ENCODE results near the gene RNF19B. TPM values are rescaled to one million over a fixed set of nuclear protein-coding genes. Genes with fewer than 3 reads are reported as not detected.

Gene RNF19B
- total RNA-seq, 1 donor from 2014 or later: 40.0 TPM

DNA sequence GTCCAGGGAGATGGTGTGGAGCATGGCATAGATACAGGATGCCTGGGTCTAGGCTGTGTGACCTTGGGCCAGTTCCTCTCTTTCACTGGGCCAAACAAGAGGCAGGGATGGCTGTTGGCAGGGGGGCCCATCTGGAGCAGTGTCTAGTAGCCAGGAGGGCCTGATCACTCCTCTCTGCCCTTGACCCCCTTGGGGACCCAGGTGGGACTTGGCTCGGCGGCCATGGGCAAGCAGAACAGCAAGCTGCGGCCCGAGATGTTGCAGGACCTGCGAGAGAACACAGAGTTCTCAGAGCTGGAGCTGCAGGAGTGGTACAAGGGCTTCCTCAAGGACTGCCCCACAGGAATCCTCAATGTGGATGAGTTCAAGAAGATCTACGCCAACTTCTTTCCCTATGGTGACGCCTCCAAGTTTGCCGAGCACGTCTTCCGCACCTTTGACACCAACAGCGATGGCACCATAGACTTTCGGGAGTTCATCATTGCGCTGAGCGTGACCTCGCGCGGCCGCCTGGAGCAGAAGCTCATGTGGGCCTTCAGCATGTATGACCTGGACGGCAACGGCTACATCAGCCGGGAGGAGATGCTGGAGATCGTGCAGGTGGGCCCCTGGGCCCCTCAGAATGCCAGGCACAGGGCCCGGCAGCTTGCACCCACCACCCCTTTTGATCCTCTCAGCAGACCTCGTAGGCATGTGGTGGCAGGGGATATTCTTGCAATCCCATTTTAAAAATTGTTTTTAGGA lies 75.8 kb downstream of the RNF19B start:
- intact Hi-C loops (cut with DNase I): no loop called here
- Histone ChIP-seq H3K36me3 (no peaks in the 10 kb centered on the region), H3K27me3 (no peaks in the 10 kb centered on the region)

DNA sequence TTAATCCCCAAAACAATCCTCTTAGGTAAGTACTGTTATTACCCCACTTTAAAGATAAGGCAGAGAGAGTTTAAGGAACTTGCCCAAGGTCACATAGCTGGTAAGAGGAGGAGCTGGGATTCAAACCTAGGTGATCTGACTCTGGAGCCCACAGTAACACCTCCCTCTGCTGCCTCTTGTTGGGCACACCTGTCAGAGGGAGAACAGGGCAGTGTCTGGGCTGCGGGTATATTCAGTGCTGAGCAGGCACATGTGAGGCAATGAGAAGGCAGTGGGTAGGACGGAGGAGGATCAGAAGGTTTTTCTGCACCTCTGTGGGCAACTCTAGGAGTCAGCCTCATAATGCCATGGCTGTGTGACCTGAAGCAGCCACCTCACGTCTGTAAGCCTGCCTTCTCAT lies 76.5 kb downstream of the RNF19B start:
- Histone ChIP-seq H3K4me1 (peaks cover 4 to 8% of the 10 kb centered on the region in 2 donors), H3K27ac (no peak overlapping the region), H3K9me3 (no peaks in the 10 kb centered on the region), H3K27me3 (no peaks in the 10 kb centered on the region), H3K4me3 (no peak overlapping the region), H3K36me3 (no peaks in the 10 kb centered on the region)
- intact Hi-C loops (cut with DNase I): no loop called here
- TF ChIP-seq, protein P1, sequence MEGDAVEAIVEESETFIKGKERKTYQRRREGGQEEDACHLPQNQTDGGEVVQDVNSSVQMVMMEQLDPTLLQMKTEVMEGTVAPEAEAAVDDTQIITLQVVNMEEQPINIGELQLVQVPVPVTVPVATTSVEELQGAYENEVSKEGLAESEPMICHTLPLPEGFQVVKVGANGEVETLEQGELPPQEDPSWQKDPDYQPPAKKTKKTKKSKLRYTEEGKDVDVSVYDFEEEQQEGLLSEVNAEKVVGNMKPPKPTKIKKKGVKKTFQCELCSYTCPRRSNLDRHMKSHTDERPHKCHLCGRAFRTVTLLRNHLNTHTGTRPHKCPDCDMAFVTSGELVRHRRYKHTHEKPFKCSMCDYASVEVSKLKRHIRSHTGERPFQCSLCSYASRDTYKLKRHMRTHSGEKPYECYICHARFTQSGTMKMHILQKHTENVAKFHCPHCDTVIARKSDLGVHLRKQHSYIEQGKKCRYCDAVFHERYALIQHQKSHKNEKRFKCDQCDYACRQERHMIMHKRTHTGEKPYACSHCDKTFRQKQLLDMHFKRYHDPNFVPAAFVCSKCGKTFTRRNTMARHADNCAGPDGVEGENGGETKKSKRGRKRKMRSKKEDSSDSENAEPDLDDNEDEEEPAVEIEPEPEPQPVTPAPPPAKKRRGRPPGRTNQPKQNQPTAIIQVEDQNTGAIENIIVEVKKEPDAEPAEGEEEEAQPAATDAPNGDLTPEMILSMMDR (IDR thresholded peaks at IDR 0.05): no peak
- no peak for DNase-seq (ENCODE audit: low spot score in 2 of 2)

More for the DNA sequence above, 75.8 kb downstream of the RNF19B start:
- no peak for DNase-seq (ENCODE audit: low spot score in 2 of 2)
- H3K27ac ChIP-seq: no peak overlapping the region
- no peak overlapping the region for H3K4me3 ChIP-seq
- peaks cover 6 to 9% of the 10 kb centered on the region in 2 donors for H3K4me1 ChIP-seq
- TF ChIP-seq, protein P1 (IDR thresholded peaks at IDR 0.05): no peak
- H3K9me3 ChIP-seq: no peaks in the 10 kb centered on the region

DNA sequence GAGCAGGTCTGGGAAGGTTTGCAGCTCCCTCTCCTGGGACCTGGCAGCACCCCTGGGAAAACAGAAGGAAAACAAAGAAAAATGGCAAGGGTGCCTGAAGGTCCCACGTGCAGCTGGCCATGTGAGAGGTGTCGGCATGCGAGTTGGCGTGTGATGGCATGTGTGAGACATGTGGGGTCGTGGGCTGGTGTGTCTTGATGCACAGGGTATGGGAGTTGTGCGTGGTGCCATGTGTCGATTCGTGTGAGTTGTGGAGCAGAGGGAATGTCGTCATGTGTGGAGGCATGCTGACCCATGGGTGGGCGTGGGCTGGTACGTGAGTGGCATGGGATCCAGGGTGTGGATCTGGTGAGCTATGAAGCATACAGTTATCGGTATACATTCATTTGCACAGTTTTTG lies 77.0 kb downstream of the RNF19B start:
- H3K36me3 ChIP-seq: no peaks in the 10 kb centered on the region
- H3K27me3 ChIP-seq: no peaks in the 10 kb centered on the region
- no peak overlapping the region for H3K4me3 ChIP-seq
- no peak for DNase-seq (ENCODE audit: low spot score in 2 of 2)
- H3K9me3 ChIP-seq: no peaks in the 10 kb centered on the region
- TF ChIP-seq, protein P1 (IDR thresholded peaks at IDR 0.05): no peak
- H3K27ac ChIP-seq: no peak overlapping the region
- intact Hi-C loops (cut with DNase I): no loop called here
- H3K4me1 ChIP-seq: peaks cover under 1 to 4% of the 10 kb centered on the region in 2 donors

DNA sequence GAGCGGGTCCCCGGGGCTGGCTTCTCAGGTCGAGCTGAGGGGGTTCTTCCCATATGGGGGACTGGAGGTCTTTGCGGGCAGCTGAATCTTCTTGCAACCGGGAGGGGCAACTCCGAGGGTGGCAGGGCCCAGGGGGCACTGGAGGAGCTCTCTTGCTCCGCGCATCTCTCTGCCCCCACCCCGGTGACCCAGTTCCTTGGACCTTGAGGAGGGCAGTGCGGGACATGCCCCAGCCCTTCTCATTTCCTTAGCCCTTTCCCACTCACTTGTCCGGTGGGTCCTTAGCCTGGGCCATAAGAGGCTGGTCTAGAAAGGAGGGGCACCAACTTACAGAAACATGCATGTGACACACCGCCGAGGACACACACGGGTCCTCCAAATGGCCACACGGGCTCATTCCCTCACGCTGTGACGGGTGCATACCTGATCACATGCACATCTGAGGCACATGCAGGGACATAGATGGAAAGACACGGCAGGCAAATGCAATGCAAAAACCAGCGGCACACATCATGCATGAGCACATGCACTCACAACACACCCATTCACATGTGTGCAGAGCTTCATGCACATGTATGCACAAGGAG lies 77.7 kb downstream of the RNF19B start:
- H3K27me3 ChIP-seq: no peaks in the 10 kb centered on the region
- no peak overlapping the region for H3K27ac ChIP-seq
- intact Hi-C loops (cut with DNase I): no loop called here
- no peak for DNase-seq (ENCODE audit: low spot score in 2 of 2)
- H3K4me3 ChIP-seq: no peak overlapping the region
- no peaks in the 10 kb centered on the region for H3K36me3 ChIP-seq
- peaks cover 5 to 8% of the 10 kb centered on the region in 2 donors for H3K4me1 ChIP-seq
- TF ChIP-seq, protein P1 (IDR thresholded peaks at IDR 0.05): no peak
- H3K9me3 ChIP-seq: no peaks in the 10 kb centered on the region

Other genes with a start within 250 kb of the RNF19B start
- gene YARS1, start 147.5 kb downstream of the RNF19B start, total RNA-seq: 48.9 TPM
- gene S100PBP, start 147.2 kb downstream of the RNF19B start, total RNA-seq: 1.6 TPM
- 8.9 TPM for gene FNDC5, start 93.9 kb downstream of the RNF19B start, total RNA-seq
- gene HPCA, start 78.3 kb downstream of the RNF19B start, total RNA-seq: not detected
- gene TMEM54, start 63.4 kb downstream of the RNF19B start, total RNA-seq: 60.9 TPM
- gene AK2, start 72.1 kb upstream of the RNF19B start, total RNA-seq: 68.4 TPM
- gene AZIN2, start 116.3 kb upstream of the RNF19B start, total RNA-seq: 3.5 TPM
- 18.1 TPM for gene TRIM62, start 217.2 kb upstream of the RNF19B start, total RNA-seq

Data from ascending aorta (tissue), 2 donors.